ENCODE results near the gene MGAT5.

DNA sequence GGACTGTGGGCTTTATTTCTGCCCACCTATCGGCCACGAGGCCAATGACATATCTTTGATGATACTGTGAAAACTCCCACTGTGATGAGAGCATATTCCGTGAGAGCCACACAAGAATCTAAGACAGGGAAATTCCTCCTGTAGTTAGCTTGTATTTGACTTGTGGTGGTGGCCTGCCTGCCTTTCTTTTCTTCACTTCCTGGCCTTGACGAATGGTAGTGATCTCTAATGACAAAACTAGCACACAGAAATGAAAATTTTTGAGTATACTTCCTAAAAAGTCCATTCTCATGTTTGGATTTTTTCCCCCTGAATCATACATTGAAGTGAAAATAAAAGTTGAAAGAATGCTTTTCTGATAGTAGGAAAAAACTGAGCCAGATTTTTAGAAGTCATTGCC lies 94.4 kb downstream of the MGAT5 start:
- TF ChIP-seq, protein P1, sequence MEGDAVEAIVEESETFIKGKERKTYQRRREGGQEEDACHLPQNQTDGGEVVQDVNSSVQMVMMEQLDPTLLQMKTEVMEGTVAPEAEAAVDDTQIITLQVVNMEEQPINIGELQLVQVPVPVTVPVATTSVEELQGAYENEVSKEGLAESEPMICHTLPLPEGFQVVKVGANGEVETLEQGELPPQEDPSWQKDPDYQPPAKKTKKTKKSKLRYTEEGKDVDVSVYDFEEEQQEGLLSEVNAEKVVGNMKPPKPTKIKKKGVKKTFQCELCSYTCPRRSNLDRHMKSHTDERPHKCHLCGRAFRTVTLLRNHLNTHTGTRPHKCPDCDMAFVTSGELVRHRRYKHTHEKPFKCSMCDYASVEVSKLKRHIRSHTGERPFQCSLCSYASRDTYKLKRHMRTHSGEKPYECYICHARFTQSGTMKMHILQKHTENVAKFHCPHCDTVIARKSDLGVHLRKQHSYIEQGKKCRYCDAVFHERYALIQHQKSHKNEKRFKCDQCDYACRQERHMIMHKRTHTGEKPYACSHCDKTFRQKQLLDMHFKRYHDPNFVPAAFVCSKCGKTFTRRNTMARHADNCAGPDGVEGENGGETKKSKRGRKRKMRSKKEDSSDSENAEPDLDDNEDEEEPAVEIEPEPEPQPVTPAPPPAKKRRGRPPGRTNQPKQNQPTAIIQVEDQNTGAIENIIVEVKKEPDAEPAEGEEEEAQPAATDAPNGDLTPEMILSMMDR (IDR thresholded peaks at IDR 0.05) = no peak
- no peak for TF ChIP-seq POLR2AphosphoS5 (IDR thresholded peaks at IDR 0.05)
- TF ChIP-seq EP300 (IDR thresholded peaks at IDR 0.05) = no peak
- TF ChIP-seq POLR2A (IDR thresholded peaks at IDR 0.05) = no peak
